Right lobe of liver (tissue), 6 donors: ENCODE measurements around the gene ETFDH. TPM values are rescaled to one million over a fixed set of nuclear protein-coding genes. Genes with fewer than 3 reads are reported as not detected.
"Not testable (repeated sequence)": the region's sequence is repeated elsewhere in the genome, so short reads cannot be mapped to it uniquely, and the experiment has no call there.

Experiments used
- ATAC-seq, 4 donors: fragments of 200-7000 bp; cut with Tn5 transposase; one replicate each; pipeline ENCODE4 v1.9.1; 2020; ENCODE audit warnings: mild to moderate bottlenecking in 4 of 4, moderate library complexity in 4 of 4
- DNase-seq, 3 donors: peaks; one replicate each; pipeline ENCODE4 v3.0.0-alpha.2; 2020
- H3K27ac ChIP-seq, 3 donors: fragments of 200-600 bp; one replicate each; pipeline ENCODE4 v1.8.0; 2022
- H3K27me3 ChIP-seq, 2 donors: fragments of 200-600 bp; one replicate each; pipeline ENCODE4 v1.8.0; 2022
- H3K36me3 ChIP-seq, 4 donors: fragments of 200-600 bp; sonication (generic) in 1 of 4; one replicate each; pipeline versions ENCODE4 v1.5.1 to v1.8.0; 2017 to 2022; ENCODE audit warnings: control low read depth in 1 of 4
- H3K4me1 ChIP-seq, 4 donors: fragments of 200-600 bp; sonication (generic) in 1 of 4; one replicate each; pipeline versions ENCODE4 v1.5.1 to v1.8.0; 2017 to 2022; ENCODE audit warnings: control low read depth in 1 of 4
- H3K4me3 ChIP-seq, 3 donors: fragments of 200-600 bp; one replicate each; pipeline ENCODE4 v1.8.0; 2022
- H3K9me3 ChIP-seq, 4 donors: fragments of 200-600 bp; sonication (generic) in 1 of 4; one replicate each; pipeline versions ENCODE4 v1.5.1 to v1.8.0; 2017 to 2022; ENCODE audit warnings: control low read depth in 1 of 4
- POLR2A ChIP-seq: fragments of 450-650 bp; IDR thresholded peaks from one replicate; pipeline ENCODE4 v1.6.1; 2017; ENCODE audit warnings: antibody characterized with exemption, mild to moderate bottlenecking
- WGBS: methylation state at CpG from one replicate; pipeline ENCODE4 v1.1.6; 2018; ENCODE audit warnings: low coverage, low lambda C conversion rate; ENCODE audit not compliant: insufficient coverage; ENCODE audit errors: missing lambda C conversion rate; 5-methylcytosine and 5-hydroxymethylcytosine counted together
- intact Hi-C, 2 donors: fragments of 100-400 bp; cut with DNase I; formaldehyde crosslinking; loops; one replicate each; pipeline versions ENCODE4 v1.11.2 to v1.14.1; 2022
- total RNA-seq, 6 experiments: library from RNA; depleted of rRNA in 2 of 6; stranded (reverse); fragments of >200 nt in 2 of 6; fragmentation: NEBNext Ultra II Directional in 3 of 6; extraction: Animal tissue kit (Norgen Biotek cat#: 25700) in 3 of 6; gene quantifications; one replicate each; pipeline versions ENCODE4 v1.1.0 to v1.2.4, GENCODE V29; 2016 to 2023
- TF ChIP-seq, protein P1 (sequence below), 4 donors: fragments of 200-600 bp in 3 of 4; fragments of 450-650 bp in 1 of 4; IDR thresholded peaks; one replicate each; pipeline versions ENCODE4 v1.5.1 to v1.8.0; 2016 to 2022; ENCODE audit warnings: antibody characterized with exemption in 4 of 4, mild to moderate bottlenecking in 2 of 4
- donor health status: DM: no; HTN: yes; CAD: no.
- donor health status: DM: no; HTN: no; CAD: no.
- donor health status: DM: no; HTN: no; CAD: no.
- donor health status: DM: no; HTN: yes; CAD: no.
- donor health status: DM: no; HTN: yes; CAD: no.

The ETFDH gene
- total RNA-seq, 6 experiments from 2014 or later = 100 to 146 (median 127) TPM

DNA sequence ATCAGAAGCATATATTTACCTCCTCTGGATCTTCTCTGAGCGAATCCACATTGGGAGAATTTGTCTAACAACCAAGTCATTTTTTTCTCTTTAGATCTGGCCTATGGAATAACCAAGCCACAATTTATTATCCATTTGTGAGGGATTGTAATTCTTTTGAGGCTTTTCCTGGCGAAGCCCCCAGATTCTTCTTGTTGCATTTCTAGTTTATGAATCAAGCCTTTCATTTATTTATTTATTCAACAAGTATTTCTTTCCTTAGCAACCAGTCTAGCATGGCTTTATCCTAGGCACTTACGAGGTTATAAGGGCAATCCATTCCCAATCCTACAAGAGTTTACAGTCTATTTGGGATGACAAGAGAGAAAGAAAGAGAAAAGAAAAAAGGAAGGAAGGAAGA is 78.3 kb downstream of the ETFDH start:
- no peaks in the 10 kb centered on the region for H3K36me3 ChIP-seq
- no peaks in the 10 kb centered on the region for H3K27me3 ChIP-seq
- no peak overlapping the region for H3K27ac ChIP-seq
- DNase-seq = no peak
- no peaks in the 10 kb centered on the region for H3K4me1 ChIP-seq
- no peaks in the 10 kb centered on the region for H3K9me3 ChIP-seq
- H3K4me3 ChIP-seq = no peak overlapping the region
- TF ChIP-seq POLR2A = no peak
- TF ChIP-seq, protein P1, sequence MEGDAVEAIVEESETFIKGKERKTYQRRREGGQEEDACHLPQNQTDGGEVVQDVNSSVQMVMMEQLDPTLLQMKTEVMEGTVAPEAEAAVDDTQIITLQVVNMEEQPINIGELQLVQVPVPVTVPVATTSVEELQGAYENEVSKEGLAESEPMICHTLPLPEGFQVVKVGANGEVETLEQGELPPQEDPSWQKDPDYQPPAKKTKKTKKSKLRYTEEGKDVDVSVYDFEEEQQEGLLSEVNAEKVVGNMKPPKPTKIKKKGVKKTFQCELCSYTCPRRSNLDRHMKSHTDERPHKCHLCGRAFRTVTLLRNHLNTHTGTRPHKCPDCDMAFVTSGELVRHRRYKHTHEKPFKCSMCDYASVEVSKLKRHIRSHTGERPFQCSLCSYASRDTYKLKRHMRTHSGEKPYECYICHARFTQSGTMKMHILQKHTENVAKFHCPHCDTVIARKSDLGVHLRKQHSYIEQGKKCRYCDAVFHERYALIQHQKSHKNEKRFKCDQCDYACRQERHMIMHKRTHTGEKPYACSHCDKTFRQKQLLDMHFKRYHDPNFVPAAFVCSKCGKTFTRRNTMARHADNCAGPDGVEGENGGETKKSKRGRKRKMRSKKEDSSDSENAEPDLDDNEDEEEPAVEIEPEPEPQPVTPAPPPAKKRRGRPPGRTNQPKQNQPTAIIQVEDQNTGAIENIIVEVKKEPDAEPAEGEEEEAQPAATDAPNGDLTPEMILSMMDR (IDR thresholded peaks at IDR 0.05) = no peak
- WGBS = 70% methylated on average over 3 of the region's 3 CpGs
- no peak for ATAC-seq
- intact Hi-C loops = no loop called here

DNA sequence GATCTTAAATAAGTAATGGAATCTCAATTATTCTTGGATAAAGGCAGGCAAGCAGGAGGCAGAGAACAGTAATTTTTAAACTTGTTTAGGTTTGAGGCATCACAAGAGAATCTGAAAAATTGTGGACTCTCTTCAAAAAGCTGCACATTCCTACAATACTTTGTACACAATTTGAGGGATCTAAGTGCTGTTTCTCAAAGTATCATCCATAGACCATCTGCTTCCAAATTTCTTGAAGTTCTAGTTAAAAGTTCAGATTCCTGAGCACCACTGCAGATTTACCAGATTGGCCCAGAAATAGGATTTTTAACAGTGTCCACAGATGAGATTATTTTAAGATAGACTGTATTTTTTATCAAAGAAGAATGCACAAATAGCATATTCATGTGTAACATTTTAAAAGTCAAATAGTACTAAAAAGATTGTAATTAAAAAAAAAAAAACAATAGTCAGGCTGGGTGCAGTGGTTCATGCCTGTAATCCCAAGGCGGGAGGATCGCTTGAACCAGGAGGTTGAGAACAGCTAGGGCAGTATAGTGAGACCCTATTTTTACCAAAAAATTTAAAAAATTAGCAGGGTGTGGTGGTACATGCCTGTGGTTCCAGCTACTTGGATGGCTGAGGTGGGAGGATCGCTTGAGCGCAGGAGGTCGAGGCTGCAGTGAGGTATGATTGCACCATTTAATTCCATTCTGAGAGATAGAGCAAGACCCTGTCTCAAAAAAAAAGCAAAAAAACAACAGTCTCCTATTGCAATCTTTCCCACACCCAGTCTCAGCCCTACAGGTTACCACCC is 82.5 kb downstream of the ETFDH start:
- no peaks in the 10 kb centered on the region for H3K36me3 ChIP-seq
- H3K27me3 ChIP-seq = no peaks in the 10 kb centered on the region
- no peak overlapping the region for H3K27ac ChIP-seq
- peaks cover 0 to 7% (median 0%) of the 10 kb centered on the region in 4 donors for H3K4me1 ChIP-seq
- 87% methylated on average over 3 of the region's 5 CpGs for WGBS
- no peak for TF ChIP-seq POLR2A
- TF ChIP-seq, protein P1 (IDR thresholded peaks at IDR 0.05) = no peak
- intact Hi-C loops = no loop called here
- H3K4me3 ChIP-seq = no peak overlapping the region
- no peaks in the 10 kb centered on the region for H3K9me3 ChIP-seq
- no peak for ATAC-seq
- no peak for DNase-seq

DNA sequence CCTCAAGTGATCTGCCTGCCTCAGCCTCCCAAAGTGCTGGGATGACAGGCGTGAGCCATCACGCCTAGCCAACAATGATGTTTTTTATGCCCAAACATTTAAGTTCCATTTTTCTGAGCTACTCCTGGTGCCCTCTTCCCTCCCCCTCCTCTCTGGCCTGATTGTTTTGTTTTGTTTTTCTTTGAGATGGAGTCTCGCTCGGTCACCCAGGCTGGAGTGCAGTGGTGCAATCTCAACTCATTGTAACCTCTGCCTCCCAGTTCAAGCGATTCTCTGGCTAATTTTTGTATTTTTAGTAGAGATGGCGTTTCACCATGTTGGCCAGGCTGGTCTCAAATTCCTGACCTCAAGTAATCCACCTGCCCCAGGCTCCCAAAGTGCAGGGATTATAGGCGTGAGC is 83.7 kb downstream of the ETFDH start:
- H3K4me3 ChIP-seq, H3K36me3 ChIP-seq, H3K9me3 ChIP-seq, H3K27ac ChIP-seq, H3K4me1 ChIP-seq, DNase-seq, H3K27me3 ChIP-seq, intact Hi-C loops: not testable (repeated sequence)
- peak in 1 of 4 donors; percentile 45 for ATAC-seq
- 43% methylated on average over 7 of the region's 7 CpGs for WGBS

DNA sequence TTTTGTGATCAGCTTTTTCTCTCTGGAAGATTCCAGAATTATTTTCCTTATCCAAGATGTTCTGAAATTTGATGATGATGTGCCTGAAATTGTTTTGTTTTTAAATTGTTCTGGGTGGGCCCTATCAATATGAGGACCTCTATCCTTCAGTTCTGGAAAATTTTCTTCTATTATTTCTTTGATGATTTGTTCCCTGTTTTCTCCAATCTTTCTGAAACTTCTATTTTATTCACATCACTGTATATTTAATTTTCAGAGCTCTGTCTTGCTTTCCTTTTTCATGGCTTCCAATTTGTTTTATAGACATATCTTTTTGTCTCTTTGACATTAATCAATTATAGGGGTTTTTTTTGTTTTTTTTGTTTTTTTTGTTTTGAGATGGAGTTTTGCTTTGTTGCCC is 84.5 kb downstream of the ETFDH start:
- intact Hi-C loops = no loop called here
- Histone ChIP-seq H3K4me1 (peaks cover 0 to 7% (median 0%) of the 10 kb centered on the region in 4 donors), H3K27ac (no peak overlapping the region), H3K27me3 (no peaks in the 10 kb centered on the region), H3K9me3 (no peaks in the 10 kb centered on the region), H3K4me3 (no peak overlapping the region), H3K36me3 (no peaks in the 10 kb centered on the region)
- DNase-seq (no peak), ATAC-seq (no peak)
- no peak for TF ChIP-seq POLR2A
- TF ChIP-seq, protein P1 (IDR thresholded peaks at IDR 0.05) = no peak

DNA sequence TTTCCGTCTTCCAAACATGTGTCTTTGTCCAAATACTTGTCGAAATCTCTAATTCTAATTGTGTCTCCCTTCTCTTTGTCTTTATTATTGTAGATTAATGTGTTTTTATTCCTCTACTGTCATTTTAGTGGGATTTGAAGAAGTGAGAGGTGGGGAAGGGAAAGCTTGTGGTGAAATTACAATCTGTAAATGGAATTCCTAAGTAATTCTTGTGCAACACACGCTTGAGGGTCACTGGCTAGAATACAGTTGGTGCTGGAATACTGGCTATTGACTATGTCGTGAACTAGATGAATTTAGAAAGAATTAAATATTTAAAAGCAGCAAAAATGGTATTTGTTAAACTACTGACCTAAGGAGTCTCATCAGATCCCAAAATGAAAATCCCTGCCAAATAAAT is 86.0 kb downstream of the ETFDH start:
- TF ChIP-seq, protein P1 (IDR thresholded peaks at IDR 0.05) = no peak
- no peak for TF ChIP-seq POLR2A
- Histone ChIP-seq H3K4me1 (peaks cover 0 to 7% (median 0%) of the 10 kb centered on the region in 4 donors), H3K27me3 (no peaks in the 10 kb centered on the region), H3K27ac (no peak overlapping the region), H3K36me3 (no peaks in the 10 kb centered on the region), H3K9me3 (no peaks in the 10 kb centered on the region), H3K4me3 (no peak overlapping the region)
- intact Hi-C loops = no loop called here
- no peak for DNase-seq
- ATAC-seq = no peak
- WGBS = 66% methylated on average over 4 of the region's 4 CpGs
